ENCODE data around the gene TMEM233. TPM values are rescaled to one million over a fixed set of nuclear protein-coding genes. Genes with fewer than 3 reads are reported as not detected.
"Not testable (repeated sequence)": the region's sequence is repeated elsewhere in the genome, so short reads cannot be mapped to it uniquely, and the experiment has no call there.

Gene TMEM233
- total and polyA plus RNA-seq, 12 donors, result 0.17 to 1.0 (median 0.53) TPM; not detected in 2

DNA sequence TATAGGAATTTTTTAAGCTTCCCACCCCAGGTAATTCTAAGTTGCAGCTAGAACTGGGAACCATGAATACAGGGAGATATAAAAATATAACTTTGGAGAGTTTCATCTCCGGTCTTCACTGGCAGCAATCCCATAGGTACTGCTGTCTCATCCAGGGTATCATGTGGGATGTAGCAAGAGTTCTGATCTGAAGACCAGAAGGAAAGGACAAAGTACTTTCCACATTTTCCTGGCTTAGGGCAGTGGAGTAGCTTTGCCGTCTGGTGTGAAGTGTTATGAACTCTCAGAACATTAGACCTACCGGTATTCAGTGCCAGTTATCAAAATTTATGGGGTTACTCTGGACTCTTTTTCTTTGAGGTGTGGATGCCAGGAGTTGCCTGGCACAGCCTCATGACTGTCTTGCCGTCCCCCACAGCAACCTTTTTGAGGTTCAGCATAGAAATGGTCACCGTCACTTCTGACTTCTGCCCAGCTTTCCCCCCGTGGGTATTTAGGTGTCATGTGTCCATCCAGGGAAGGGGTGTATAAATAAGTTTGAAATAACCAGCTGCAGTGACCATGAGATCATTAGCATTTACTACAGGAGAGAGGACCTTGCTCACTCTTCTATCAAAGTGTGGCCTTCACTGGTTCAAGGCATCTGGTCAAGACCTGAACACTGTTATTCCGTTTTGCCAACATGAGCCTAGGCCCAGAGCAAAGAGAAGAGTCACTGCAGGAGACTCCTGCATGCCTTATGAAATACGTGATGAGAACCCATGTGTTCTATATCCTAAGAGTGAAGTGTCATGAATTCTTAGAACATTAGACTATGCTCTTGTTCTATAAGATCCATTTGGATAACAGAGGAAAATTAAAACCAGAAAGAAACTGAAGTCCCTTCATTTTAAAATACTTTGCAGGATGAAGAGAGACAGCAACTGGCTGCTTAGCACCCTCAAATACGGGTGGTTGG, 22.2 kb downstream of the TMEM233 start:
- 73 to 79% (median 77%) methylated on average over 9 of the region's 9 CpGs for WGBS, 4 donors
- H3K9me3 ChIP-seq (replicated peaks in 1 of 3), result no peaks in the 10 kb centered on the region
- intact Hi-C loops (cut with DNase I), result no loop called here
- H3K36me3 ChIP-seq (replicated peaks in 1 of 2), result no peaks in the 10 kb centered on the region
- H3K4me3 ChIP-seq, result no peak overlapping the region
- no peak overlapping the region for H3K27ac ChIP-seq
- no peak for TF ChIP-seq POLR2A (IDR thresholded peaks at IDR 0.05)
- TF ChIP-seq, protein P1, sequence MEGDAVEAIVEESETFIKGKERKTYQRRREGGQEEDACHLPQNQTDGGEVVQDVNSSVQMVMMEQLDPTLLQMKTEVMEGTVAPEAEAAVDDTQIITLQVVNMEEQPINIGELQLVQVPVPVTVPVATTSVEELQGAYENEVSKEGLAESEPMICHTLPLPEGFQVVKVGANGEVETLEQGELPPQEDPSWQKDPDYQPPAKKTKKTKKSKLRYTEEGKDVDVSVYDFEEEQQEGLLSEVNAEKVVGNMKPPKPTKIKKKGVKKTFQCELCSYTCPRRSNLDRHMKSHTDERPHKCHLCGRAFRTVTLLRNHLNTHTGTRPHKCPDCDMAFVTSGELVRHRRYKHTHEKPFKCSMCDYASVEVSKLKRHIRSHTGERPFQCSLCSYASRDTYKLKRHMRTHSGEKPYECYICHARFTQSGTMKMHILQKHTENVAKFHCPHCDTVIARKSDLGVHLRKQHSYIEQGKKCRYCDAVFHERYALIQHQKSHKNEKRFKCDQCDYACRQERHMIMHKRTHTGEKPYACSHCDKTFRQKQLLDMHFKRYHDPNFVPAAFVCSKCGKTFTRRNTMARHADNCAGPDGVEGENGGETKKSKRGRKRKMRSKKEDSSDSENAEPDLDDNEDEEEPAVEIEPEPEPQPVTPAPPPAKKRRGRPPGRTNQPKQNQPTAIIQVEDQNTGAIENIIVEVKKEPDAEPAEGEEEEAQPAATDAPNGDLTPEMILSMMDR (IDR thresholded peaks at IDR 0.05), result no peak
- H3K27me3 ChIP-seq, result no peaks in the 10 kb centered on the region
- DNase-seq, result no peak
- no peaks in the 10 kb centered on the region for H3K4me1 ChIP-seq (replicated peaks in 1 of 2)

DNA sequence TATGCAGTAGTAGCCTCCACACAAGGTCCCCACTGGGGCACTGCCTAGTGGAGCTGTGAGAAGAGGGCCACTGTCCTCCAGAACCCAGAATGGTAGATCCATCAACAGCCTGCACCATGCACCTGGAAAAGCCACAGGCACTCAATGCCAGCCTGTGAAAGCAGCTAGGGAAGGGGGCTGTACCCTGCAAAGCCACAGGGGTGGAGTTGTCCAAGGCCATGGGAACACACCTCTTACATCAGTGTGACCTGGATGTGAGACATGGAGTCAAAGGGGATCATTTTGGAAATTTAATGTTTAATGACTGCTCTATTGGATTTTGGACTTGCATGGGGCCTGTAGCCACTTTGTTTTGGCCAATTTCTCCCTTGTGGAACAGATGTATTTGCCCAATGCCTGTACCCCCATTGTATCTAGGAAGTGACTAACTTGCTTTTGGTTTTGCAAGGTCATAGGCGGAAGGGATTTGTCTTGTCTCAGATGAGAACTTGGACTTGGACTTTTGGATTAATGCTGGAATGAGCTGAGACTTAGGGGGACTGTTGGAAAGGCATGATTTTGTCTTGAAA, 24.8 kb downstream of the TMEM233 start:
- DNase-seq; H3K27me3 ChIP-seq; H3K9me3 ChIP-seq (replicated peaks in 1 of 3); H3K4me3 ChIP-seq; H3K4me1 ChIP-seq (replicated peaks in 1 of 2); H3K27ac ChIP-seq; H3K36me3 ChIP-seq (replicated peaks in 1 of 2); intact Hi-C loops (cut with DNase I): not testable (repeated sequence)
- WGBS, 4 donors, result 68 to 100% (median 77%) methylated on average over 1 of the region's 1 CpG

DNA sequence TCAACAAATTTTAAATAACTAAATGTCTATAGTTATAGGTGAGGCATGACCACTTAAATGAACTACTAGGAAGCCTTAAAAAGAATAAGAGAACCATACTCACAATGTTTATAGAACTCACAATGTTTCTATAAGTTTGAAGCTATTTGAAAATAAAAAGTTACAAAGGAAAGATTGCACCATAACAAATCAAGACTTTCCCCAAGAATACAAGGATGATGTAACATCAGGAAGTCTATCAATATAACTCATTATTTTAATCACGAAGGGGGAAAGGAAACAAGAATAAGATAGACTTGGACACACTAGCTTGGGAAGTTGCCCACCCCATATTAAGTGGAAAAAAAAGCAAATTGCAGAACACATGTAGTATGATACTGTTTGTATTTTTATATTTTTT, 26.9 kb downstream of the TMEM233 start:
- Histone ChIP-seq H3K4me3 (no peak overlapping the region), H3K36me3 (replicated peaks in 1 of 2) (no peaks in the 10 kb centered on the region), H3K27me3 (no peaks in the 10 kb centered on the region), H3K9me3 (replicated peaks in 1 of 3) (no peaks in the 10 kb centered on the region), H3K27ac (no peak overlapping the region), H3K4me1 (replicated peaks in 1 of 2) (no peaks in the 10 kb centered on the region)
- no peak for DNase-seq
- TF ChIP-seq POLR2A (IDR thresholded peaks at IDR 0.05), result no peak
- TF ChIP-seq, protein P1 (IDR thresholded peaks at IDR 0.05), result no peak
- intact Hi-C loops (cut with DNase I), result no loop called here
- WGBS, 4 donors, result 35 to 45% (median 41%) methylated on average over 1 of the region's 1 CpG

DNA sequence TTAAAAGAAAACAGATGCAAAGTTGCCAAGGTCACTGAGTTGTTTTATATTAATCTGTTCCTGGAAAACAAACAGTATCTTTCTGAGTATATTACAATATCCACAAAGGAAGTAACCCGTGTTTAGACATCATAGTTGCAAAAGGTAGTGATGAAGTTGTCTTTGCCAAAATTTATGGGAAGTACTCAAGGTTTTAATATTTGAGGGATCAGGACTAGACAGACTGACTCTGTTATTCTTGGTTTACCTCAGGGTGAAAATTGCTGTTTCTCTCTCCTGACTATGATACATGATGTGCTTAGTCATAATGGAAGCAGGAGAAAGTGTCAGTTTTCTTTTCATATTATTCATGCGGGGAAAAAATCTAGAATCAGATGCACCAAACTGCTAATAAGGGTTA, 28.3 kb downstream of the TMEM233 start:
- Histone ChIP-seq H3K4me3 (no peak overlapping the region), H3K27ac (no peak overlapping the region), H3K27me3 (no peaks in the 10 kb centered on the region), H3K36me3 (replicated peaks in 1 of 2) (no peaks in the 10 kb centered on the region), H3K4me1 (replicated peaks in 1 of 2) (peaks cover under 1 to 4% of the 10 kb centered on the region in 2 donors), H3K9me3 (replicated peaks in 1 of 3) (no peaks in the 10 kb centered on the region)
- no peak for TF ChIP-seq POLR2A (IDR thresholded peaks at IDR 0.05)
- TF ChIP-seq, protein P1 (IDR thresholded peaks at IDR 0.05), result no peak
- intact Hi-C loops (cut with DNase I), result no loop called here
- DNase-seq, result no peak
- WGBS, 4 donors, result 22 to 40% (median 27%) methylated on average over 2 of the region's 2 CpGs

Measured in adrenal gland (tissue), 12 donors.